IPS DF 19.7 (cell line): ENCODE measurements around the gene SLC7A1.

ENCODE experiments used
- DNase-seq: peaks from one replicate; pipeline ENCODE4 v3.0.0-alpha.2; 2013; ENCODE audit warnings: low read depth, low spot score

The SLC7A1 gene

DNA sequence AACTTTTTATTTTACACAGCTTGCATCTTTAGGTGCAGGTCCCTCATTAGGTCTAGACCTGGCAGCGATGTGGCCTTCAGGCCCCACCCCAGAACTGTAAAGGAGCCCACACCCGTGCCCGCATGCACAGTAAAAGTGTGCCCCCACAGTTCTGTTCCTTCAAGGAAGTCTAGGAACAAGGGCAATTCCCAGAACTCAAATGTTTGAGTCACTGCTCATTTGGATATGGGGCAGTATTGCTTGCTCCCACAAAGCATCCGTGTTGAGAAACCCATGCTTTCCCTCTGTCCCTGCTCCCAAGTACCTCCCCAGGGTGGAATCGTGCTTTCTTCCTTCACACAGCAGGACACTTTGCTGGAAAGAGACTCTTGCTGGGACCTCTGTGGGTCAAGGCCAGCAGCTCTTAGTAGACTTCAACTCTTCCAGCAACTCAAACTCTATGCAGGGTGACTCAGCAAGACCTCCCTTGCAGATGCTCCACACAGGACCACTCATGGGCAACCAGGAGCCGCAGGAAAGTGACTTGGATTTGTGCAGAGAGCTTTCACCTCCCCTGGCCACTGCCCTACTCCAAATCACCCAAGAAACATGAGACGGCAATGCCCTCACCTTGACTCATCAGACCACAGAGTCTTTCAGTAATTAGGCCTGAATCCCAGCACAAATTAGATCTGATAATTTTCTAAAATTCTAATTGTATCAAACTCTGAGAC, 12.3 kb downstream of the SLC7A1 start:
- DNase-seq, result no peak

DNA sequence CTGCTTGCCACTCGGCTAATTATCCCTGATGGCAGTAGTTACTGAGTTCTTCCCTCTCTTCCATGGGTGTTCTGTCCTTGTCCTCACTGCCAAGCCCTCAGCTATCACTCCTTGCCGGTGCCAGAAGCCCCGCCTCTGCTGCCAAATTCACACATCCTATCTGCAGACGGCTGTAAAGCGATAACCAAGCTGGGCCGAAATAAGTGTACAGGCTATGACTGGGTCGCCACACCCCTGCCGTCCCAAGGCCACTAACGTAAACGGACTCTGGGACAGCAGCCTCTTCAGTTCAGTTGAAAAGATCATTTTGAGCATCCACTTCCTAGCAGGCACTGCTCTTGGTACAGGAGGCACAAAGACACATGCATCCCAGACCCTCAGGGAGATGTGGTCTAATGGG, 13.3 kb downstream of the SLC7A1 start:
- DNase-seq, result no peak

DNA sequence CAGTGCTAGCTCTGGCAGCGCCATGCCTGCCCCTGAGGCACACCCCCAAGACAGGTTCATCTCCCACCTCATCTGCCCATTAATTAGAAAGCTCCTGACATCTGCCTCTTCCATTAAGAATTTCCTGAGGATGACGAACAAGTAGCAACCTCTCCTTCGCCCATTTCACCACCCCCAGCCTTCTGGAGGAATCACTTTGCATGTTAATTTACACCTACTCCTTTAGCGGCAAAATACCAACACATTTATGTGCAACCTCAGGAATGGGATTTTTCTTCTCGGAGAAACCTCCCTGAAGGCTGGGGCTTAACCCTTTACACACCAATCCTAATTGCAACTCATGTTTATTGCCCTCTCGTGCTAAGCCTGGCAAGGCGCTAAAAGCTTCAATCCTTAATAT, 13.8 kb downstream of the SLC7A1 start:
- no peak for DNase-seq

DNA sequence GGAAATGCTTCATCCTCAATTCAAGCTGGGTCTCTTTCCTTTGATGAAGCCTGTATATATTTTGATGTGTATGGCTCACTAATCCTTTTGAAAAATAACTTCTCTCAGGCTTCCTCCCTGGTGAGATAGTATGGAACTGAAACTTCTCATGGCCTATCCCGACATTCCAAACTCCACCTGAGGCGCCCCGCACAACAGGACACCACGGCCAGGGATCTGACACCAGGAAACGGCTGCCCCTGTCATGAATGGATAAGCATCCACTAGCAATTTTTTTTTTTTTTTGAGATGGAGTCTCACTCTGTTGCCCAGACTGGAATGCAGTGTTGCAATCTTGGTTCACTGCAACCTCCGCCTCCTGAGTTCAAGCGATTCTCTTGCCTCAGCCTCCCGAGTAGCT, 16.4 kb downstream of the SLC7A1 start:
- DNase-seq, result no peak

DNA sequence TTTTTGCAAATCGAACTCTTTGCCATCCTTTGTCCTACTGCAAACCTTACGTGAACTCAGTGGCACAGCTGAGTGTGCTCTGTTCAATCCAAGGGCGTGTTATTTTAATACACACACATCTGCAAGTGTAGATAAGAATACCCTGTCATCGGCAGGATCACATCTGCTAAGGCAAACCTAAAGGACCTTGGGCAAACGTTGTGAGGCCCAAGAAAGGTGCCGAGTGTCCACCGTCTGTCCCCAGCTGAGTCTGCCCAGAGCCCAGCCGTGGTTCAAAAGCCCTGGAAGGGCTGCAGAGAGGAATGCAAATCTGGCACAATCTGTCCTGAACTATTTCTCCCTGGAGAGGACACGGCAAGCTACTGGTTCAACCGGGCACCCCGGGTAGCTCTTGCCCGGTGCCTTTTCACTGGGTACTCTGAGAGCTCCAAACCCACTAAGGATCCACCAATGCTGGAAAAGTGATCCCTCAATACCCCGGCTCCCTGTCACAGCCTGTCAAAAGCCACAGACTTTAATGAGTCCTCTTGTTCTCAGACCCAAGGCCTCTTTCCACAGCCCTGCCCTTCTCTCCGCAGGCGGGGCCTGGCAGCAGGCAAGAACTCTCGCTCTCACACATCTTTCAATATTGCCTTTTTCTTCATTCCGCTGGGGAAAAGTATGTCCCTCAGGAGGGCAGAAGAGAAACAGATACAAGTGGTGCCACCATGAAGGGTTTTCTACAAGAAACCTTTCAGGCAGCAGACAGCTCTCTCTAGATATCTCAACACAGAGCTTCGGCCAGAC, 17.0 kb downstream of the SLC7A1 start:
- no peak for DNase-seq

DNA sequence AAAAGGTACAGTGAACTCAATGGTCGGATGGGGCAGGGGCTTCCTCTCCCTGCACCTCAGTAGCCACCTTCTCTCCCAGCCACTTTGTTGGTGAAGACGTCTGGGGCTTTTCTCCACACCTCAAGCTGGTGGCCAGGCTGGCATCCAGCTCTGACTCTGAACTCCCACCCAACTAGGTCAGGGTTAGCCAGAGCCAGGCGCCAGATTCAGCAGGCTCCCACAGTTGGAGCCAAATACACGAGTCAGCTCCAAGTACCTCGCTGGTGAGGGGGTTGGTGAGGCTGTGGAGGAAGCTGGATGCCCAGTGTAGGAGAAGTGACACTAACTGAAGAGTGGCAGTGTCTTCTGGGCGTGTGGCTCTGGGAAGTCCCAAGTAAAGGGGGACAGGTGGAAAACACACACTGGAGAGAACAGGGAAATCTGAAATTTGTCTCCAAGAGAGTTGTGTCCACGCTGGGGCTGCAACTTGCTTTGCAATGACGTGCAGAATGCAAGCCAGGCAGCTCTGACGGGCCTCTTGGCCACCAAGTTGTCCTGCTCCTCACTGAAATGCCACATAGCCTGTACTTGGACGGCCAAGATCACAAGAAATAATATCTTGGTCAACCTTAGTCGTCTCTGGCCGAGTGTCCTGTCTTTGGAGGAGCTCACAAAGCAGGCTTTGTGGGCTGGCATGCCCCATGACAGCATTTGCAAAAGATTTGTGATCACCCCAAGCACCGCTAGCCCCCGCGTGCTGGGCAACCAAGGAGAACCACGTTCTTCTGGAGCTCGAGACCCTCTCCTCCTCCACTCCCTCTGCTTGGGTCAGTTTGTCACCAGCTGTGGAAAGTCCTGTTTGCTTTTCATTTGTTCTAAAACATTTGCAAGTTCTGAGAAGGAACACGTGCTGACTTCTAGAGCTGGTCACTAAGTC, 18.1 kb downstream of the SLC7A1 start:
- no peak for DNase-seq

DNA sequence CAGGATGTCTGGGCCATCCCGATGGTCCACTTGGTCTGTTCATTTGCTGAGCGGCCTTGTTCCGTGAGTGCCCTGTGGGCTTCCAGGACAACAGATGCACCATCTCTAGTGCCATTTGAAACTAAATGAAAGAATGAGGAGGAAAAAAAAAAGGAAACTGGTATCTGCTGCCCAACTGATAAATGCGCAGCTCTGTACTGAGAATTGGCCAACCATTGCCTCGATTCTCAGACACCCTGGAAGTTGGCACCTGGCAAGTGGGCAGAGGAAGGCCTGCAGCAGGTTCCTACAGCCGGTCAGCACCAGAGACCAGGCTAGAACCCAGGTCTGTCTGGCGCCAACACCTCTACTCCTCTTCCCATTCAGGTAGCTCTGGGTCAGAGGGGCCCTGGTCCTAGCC, 18.9 kb downstream of the SLC7A1 start:
- no peak for DNase-seq

DNA sequence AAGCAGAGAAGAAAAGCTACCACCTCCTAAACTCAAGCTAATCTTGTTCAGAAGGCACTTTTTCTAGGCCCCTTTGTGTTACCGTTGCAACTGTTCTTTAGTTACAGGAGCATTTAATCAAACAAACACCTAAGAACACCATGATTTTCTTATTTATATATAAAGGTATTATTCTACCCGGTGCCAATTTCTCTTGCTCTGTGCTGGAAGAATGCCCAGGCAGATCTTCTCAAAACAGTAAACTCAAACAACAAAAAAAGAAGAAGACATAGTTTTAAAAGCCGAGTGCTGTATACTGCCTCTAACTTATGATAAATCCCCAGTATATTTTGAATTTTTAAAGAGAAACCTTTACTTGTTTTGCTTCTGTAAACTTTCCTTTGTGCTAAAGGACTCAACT, 20.4 kb downstream of the SLC7A1 start:
- no peak for DNase-seq

DNA sequence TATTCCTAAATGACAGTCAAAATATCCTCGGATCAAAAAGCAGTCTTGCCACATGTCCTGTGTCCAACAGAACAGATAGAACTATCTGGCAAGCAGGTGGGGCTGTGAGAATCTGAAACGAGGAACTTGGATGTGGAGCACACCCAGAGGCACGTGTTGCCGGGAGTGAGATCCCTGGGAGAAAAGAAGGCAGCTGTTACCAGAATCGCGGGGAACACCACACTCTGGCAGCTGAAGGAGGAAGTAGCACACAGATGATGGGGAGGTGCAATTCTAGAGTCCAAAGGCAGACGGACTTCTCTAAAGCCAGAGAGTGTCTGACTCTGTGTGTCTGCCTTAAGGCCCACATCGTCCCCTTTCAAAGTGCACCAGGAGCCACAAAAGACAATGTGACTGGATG, 22.3 kb downstream of the SLC7A1 start:
- no peak for DNase-seq

DNA sequence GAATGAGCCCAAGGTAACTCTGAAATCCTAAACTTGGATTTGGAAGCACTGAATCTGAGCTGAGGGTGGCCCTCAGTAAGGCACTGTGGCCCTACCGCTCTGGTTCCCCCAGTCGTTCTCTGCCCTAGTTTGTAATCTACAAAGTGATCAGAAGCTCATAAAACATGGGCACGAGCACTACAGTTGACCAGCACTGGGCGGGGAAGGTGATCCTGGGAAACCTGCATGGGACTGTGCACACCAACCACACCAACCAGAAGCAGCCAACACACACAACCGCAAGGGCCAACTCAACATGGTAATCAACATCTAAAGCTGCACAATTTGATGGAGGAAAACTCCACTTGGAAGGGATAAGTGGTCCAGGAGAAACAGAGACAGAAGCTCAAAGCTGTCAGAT, 22.9 kb downstream of the SLC7A1 start:
- DNase-seq, result no peak

DNA sequence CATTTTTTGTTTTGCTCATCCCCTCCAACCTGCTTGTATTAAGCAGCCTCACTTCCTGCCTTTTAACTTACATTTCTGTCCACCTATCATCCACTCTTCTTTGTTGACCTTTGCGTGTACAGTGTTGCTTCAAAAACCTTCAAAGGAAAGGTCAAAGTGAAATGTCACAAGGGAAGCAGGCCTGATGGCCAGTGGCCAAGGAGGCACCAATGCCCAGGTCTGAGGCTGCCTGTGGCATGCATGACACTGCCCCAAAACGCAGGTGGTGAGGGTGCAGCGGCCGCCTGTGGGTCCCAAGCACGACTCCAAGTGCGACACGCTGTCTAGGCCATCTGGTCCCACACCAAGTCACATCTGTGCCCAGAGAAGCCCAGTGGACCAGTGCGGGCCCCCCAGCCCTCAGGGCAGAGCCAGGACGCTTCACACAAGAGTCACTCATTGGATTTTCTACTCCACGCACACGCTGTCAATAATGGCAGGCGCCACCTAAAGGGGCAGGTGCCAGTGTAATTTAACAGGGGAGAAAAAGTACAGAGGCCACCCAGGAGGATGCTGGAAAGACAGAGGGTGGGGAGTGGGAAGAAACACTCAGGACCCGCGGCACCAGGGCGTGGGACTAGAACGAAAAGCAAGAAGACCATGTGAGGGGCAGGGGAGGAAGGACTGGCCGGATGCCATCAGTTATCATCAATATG, 23.5 kb downstream of the SLC7A1 start:
- DNase-seq, result no peak

DNA sequence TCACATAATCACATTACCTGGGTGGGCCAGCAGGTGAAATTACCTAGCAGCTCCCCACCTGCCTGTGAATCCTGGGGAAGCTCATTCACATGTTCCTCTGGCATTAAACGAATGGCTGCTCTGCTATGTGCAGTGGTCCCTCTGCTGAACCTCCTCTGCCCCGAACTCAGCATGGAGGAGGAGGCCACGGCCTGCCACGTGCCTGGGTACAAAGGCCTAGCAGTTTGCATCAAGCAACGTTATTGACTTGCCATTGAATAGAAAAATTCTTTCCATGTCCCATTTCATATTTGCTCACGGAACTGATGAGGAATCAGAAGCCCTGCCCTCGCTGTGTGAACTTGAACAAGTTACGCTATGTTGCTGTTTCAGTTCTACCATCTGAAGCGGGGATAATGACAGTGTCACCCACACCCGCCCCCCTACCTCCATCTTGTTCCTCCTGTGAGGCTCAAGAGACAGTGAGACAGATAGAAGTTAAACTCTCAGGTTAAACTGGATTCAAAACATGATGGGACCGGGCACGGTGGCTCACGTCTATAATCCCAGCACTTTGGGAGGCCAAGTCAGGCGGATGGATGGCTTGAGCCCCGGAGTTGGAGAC, 25.3 kb downstream of the SLC7A1 start:
- no peak for DNase-seq

DNA sequence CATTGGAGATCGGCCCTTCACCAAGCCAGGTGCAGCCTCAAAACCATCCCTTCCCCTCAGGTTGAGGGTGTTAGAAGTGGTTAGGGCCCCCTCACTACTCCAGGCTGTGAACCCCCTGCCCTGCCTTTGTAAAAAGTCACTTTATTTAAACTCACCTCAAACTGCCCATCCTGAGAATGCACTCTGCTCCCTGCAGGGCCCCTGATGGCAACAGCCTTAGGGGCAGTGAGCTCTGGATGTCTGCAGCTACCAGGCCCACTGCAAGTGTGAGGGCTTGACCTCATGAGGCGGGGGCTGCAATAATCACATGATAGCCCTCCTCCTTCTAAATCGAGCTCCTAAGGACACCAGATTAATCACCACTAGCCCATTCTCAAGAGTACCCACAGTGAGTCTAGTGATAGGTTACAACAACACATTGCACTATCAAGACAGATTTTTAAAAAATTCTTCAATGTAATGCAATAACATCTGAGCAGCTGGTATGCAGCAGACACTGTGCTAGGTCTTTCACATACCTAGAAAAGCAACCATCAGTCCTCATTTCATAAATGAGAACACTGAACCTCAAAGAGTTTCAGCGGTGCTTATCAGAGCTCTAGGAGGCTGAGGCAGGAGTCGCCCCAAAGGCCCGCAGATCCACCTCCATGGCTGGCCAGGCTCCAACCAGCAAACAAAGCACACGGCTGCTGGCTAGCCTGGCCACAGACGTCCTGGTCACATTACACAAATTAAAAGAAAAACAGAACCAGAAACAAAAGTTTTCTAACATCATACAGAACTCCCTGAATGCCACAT, 26.0 kb downstream of the SLC7A1 start:
- no peak for DNase-seq

DNA sequence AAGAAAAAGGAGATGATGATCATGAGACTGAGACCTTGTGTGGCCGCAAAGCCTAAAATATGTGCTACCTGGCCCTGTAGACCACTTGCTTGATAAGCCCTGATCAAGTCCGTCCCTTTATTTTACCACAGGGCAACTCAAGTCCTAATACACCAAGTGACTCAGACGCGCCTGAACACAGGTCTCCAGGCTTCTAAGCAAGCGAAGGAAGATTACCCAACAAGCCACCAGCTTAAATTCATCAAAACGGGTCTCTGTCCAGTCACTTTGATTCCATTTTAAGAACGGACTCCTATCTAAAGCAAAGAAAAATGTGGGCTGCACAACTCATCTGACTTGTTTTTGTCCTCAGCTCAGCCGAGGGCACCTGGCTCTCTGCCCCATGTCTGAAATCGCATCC, 26.8 kb downstream of the SLC7A1 start:
- DNase-seq, result no peak

DNA sequence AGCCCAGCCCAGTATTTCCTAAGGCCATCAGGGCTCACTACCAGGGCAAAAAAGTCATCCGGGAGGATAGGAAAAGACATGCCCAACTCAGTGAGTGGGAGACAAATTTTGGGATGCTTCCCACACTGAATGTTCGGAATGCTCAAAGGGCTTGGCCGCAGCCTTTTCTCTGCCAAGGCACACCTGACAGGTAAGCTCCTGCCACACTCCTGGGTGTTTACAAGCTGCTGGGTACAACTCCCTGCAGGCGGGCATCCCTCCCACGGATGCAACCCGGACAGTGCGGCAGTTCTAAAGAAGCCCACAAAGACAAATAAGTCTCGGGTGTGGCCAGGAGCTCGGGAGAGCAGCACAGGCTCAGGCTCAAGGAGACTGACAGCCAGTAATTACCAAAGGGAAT, 28.1 kb downstream of the SLC7A1 start:
- no peak for DNase-seq

DNA sequence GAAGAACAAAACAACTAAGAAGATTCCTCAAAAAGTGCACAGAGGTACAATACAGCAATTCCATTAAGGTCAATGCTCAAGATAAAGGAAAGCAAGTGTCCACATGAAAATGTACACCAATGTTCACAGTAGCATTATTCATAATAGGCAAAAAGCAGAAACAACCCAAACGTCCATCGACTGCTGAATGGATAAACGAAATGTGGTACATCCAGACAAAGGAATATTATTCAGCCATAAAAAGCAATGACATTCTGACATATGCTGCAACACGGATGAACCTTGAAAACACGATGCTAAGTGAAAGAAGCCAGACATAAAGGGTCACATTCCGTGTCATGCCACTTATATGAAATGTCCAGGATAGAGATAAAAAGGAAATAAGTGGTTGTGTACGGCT, 29.3 kb downstream of the SLC7A1 start:
- DNase-seq, result no peak

DNA sequence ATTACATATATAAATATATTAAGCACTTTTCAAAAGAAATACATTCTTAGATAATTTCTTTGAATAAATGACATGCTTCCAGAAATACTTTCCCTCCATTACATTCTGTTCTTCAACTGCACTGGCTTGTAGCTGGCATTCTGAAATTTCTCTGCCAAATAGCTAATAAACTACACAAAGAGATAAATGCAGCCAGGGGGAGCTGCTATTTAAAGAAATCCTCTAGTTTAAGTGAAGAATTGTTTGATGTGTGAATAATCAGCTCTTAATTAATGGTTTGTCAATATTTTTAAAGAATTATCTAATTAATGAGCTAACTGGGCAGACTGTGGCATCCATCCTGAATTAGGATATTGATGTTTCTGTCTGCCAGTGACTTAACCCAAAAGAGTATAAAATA, 30.7 kb downstream of the SLC7A1 start:
- DNase-seq, result no peak

DNA sequence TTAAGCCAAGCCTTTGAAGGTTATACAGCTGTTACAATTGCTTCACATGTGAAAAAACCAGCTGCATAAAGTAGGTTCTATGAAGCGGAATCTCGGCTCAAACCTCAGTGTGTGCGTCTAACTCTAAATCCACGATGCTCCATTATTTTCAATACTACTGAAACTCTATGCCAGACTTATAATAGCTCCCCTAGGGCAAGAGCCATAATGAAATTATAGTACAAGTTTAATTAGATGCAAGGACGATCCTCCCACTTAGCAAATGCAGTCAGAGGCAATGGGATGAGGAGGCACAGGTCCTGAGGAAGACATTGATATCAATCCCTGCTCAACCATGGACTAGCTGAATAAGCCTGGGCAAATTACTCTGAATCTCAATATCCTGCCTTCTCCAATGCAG, 31.1 kb downstream of the SLC7A1 start:
- no peak for DNase-seq

DNA sequence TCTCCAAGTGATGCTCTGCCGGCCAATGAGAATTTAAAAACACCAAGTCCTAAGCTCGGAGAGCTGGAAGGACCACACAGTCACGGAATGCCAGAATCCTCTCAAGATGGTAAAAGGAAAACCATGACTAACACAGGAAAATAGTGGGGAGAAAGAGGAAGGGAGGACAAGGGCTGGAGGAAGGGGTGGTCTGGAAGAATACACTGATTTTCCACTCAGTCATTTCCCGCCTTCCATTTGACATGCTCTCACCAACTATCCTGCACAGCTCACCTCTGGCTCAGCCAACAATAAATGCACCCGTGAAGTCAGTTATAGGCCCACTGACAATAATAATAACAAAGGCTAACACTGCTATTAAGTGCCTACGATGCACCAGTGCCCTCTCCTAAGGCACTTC, 31.5 kb downstream of the SLC7A1 start:
- no peak for DNase-seq

DNA sequence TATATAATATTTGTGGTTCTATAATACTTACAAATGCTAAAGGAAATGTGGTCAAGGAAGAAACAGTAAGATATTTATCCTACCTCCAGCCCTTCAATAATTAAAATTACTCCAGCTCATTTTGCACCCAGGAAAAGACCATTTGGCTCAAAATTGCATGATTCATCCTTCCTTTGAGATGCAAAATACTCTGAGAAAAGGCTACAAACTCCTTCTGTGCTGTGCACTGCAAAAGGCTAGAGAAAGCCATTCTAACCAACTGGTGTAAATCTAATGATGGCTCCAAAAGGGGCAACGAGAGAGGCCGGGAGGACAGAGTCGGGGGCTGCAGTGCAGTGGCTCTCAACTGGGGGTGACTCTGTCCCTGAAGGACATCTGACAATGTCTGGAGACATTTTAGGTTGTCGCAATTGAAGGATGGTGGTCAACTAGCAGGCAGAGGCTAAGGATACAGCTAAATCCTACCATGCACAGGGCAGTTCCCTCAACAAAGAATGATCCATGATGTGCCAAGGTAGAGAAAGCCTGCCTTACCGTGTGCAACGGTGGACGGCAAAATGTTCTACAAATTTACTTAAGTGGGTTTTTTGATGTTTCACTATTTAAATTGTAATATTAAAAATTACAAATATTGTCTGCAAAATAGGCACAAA, 32.6 kb downstream of the SLC7A1 start:
- DNase-seq, result no peak
